GM19099 (cell line): ENCODE data around the gene VIPR2.

Source experiments
- POLR2A ChIP-seq: IDR thresholded peaks from 3 replicates; pipeline ENCODE4 v1.6.1; 2011; ENCODE audit warnings: low read depth; ENCODE audit not compliant: insufficient read length; ENCODE audit errors: extremely low read depth

VIPR2 gene

GRCh38 chr7:159159731-159160130, 15.1 kb upstream of the VIPR2 start:
- TF ChIP-seq POLR2A, result no peak

GRCh38 chr7:159158888-159159405, 14.3 kb upstream of the VIPR2 start:
- no peak for TF ChIP-seq POLR2A

- TF ChIP-seq POLR2A, result no peak
Measured at GRCh38 chr7:159158125-159158887, 13.6 kb upstream of the VIPR2 start.

- no peak for TF ChIP-seq POLR2A
Measured at GRCh38 chr7:159157714-159158113, 13.0 kb upstream of the VIPR2 start.

GRCh38 chr7:159156436-159157245, 12.0 kb upstream of the VIPR2 start:
- TF ChIP-seq POLR2A, result no peak

- no peak for TF ChIP-seq POLR2A
Measured at GRCh38 chr7:159155410-159155809, 10.7 kb upstream of the VIPR2 start.

GRCh38 chr7:159154243-159154642, 9.6 kb upstream of the VIPR2 start:
- no peak for TF ChIP-seq POLR2A

- no peak for TF ChIP-seq POLR2A
Measured at GRCh38 chr7:159153511-159153910, 8.8 kb upstream of the VIPR2 start.

- no peak for TF ChIP-seq POLR2A
Measured at GRCh38 chr7:159152816-159153215, 8.1 kb upstream of the VIPR2 start.

GRCh38 chr7:159151231-159151630, 6.6 kb upstream of the VIPR2 start:
- TF ChIP-seq POLR2A, result no peak

GRCh38 chr7:159149488-159149887, 4.8 kb upstream of the VIPR2 start:
- no peak for TF ChIP-seq POLR2A

GRCh38 chr7:159148430-159149395, 4.0 kb upstream of the VIPR2 start:
- TF ChIP-seq POLR2A, result no peak

GRCh38 chr7:159147687-159148086, 3.0 kb upstream of the VIPR2 start:
- TF ChIP-seq POLR2A, result no peak

GRCh38 chr7:159147246-159147645, 2.6 kb upstream of the VIPR2 start:
- no peak for TF ChIP-seq POLR2A
